ENCODE data around the gene CD44. TPM values are rescaled to one million over a fixed set of nuclear protein-coding genes. Genes with fewer than 3 reads are reported as not detected.
A peak's percentile ranks its signal among the peaks of the same experiment; 100 is the strongest.

CD44 gene
- total and polyA plus RNA-seq, 12 donors: 7.0 to 104 (median 25.2) TPM

DNA sequence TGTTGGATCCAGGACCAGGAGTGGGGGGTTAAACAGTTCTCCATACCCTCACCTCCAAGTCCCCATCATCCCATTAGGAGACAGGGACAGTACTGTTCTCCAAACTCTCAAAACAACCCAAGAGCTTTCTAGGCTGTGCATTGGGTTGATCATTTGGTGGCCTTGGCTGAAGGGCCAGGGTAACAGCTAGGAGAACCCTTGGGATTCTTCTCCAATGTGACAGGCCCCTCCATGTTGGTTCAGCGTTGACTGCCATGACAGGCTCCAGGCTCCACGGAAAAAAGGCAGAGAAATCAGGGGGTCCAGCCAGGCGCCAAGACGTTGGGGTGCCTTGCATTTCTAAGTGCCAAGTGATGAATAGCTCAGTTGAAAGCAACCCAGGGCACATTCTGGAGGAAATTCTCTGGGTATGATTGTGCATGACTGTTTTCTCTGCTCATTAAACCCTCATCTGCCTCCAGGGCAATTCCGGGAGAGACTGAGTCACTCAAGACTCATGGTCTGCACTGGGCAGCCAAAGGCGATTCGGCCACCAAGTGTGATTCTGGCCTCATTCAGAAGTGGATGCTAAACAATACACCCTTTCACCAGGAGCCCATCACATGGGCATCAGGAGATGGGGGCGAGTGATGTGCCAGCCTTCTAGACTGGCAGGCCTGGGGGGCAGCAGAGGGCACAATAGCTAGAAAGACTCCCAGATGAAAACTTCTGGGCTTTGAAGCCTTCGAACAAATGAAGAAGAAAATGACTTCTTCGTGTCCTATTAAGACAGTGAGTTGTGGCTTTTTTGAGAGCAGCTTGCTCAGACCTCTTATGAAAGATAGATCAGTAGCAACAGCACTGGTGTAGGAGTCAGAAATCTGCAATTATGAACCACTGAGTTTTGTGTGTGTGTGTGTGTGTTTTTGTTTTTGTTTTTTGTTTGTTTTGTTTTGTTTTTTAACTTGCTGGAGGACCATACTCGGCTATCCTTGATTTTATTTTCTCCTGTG lies 27.7 kb downstream of the CD44 start:
- peaks cover 5 to 97% (median 48%) of the 10 kb centered on the region in 9 donors for H3K4me1 ChIP-seq
- no peak for DNase-seq
- peak overlapping the region in 1 of 10 donors; percentile 10 for H3K4me3 ChIP-seq
- ATAC-seq: peak in 4 of 8 donors; percentile 10 to 34 (median 20)
- peak overlapping the region in 8 of 10 donors; percentile 2 to 87 (median 56) for H3K27ac ChIP-seq
- H3K36me3 ChIP-seq: peaks cover 0 to 11% (median 0%) of the 10 kb centered on the region in 9 donors
- intact Hi-C loops (cut with DNase I): loop anchor here in 1 of 10 donors (10.0 kb wide), 1 partner anchor 142 kb away; no protein-coding TSS in a partner anchor
- H3K9me3 ChIP-seq: no peaks in the 10 kb centered on the region
- H3K27me3 ChIP-seq: no peaks in the 10 kb centered on the region
- 86 to 89% methylated on average over 11 of the region's 11 CpGs for WGBS, 2 donors
- peak in 1 of 9 donors; percentile 24 for TF ChIP-seq CTCF (IDR thresholded peaks at IDR 0.05)

DNA sequence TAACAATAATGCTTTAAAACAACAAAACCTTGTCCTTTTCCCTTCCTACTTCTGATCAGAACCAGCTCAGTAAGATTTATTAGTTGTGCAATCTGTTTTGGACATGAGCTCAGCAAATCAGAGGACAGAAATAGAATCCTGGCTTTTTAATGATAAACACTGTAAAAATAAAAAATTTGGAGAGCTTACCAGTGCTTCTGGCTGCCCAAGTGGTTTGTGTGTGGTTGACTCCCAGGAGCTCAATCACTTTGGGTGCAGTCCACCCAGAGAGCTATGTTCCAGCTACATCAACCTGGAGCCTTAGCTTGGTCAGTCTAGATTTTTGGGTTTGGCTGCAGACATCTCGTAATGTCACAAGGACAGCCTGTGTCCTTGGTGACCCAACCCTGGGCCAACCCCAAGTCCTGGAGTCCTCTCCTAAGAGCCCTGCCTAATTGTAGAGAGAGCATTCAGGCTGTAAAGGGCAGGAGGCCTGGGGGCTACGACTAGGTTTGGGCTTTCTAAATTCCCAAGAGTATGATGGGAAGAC lies 28.5 kb downstream of the CD44 start:
- Histone ChIP-seq H3K27me3 (no peaks in the 10 kb centered on the region), H3K9me3 (no peaks in the 10 kb centered on the region), H3K36me3 (peaks cover 0 to 12% (median 0%) of the 10 kb centered on the region in 9 donors), H3K27ac (peak overlapping the region in 9 of 10 donors; percentile 32 to 87 (median 51)), H3K4me3 (no peak overlapping the region), H3K4me1 (peaks cover 5 to 97% (median 48%) of the 10 kb centered on the region in 9 donors)
- intact Hi-C loops (cut with DNase I): loop anchor here in 1 of 10 donors (10.0 kb wide), 1 partner anchor 143 kb away; no protein-coding TSS in a partner anchor
- peak; percentile 37 to 72 (median 56) for ATAC-seq
- no peak for TF ChIP-seq CTCF (IDR thresholded peaks at IDR 0.05)
- peak in 1 of 2 donors; percentile 31 for DNase-seq
- WGBS, 2 donors: 58 to 71% methylated on average over 2 of the region's 2 CpGs

- peak overlapping the region in 3 of 10 donors; percentile 23 to 60 (median 47) for H3K27ac ChIP-seq
- 85 to 97% methylated on average over 2 of the region's 2 CpGs for WGBS, 2 donors
- peaks cover 0 to 9% (median 0%) of the 10 kb centered on the region in 9 donors for H3K36me3 ChIP-seq
- H3K4me1 ChIP-seq: peaks cover 5 to 97% (median 50%) of the 10 kb centered on the region in 9 donors
- no peaks in the 10 kb centered on the region for H3K27me3 ChIP-seq
- no peak overlapping the region for H3K4me3 ChIP-seq
- intact Hi-C loops (cut with DNase I): loop anchor here in 1 of 10 donors (10.0 kb wide), 1 partner anchor 144 kb away; no protein-coding TSS in a partner anchor
- no peak for ATAC-seq
- TF ChIP-seq CTCF (IDR thresholded peaks at IDR 0.05): no peak
- H3K9me3 ChIP-seq: no peaks in the 10 kb centered on the region
- no peak for DNase-seq
Observed at GRCh38 chr11:35168671-35169070, 29.7 kb downstream of the CD44 start.

GRCh38 chr11:35169112-35169511 lies 30.1 kb downstream of the CD44 start:
- intact Hi-C loops (cut with DNase I): loop anchor here in 1 of 10 donors (10.0 kb wide), 1 partner anchor 144 kb away; no protein-coding TSS in a partner anchor
- Histone ChIP-seq H3K36me3 (peaks cover 0 to 9% (median 0%) of the 10 kb centered on the region in 9 donors), H3K27ac (peak overlapping the region in 1 of 10 donors; percentile 23), H3K4me3 (no peak overlapping the region), H3K9me3 (no peaks in the 10 kb centered on the region), H3K27me3 (no peaks in the 10 kb centered on the region), H3K4me1 (peaks cover 5 to 97% (median 46%) of the 10 kb centered on the region in 9 donors)
- DNase-seq (no peak), ATAC-seq (no peak)
- TF ChIP-seq CTCF (IDR thresholded peaks at IDR 0.05): no peak
- 96 to 98% methylated on average over 2 of the region's 2 CpGs for WGBS, 2 donors
